D721Med (cell line): ENCODE data around the gene SH3PXD2A.

Source experiments
- DNase-seq: peaks from one replicate; pipeline ENCODE4 v3.0.0; 2011; ENCODE audit warnings: low spot score; ENCODE audit not compliant: insufficient read length
- FAIRE-seq: peaks from 2 replicates; lab custom pipeline; 2011; peaks lifted over from hg19 to GRCh38; lab: Jason Lieb, UNC
- TF ChIP-seq, protein P1 (sequence below): IDR thresholded peaks from 2 replicates; pipeline ENCODE4 v1.5.1; 2012; ENCODE audit warnings: mild to moderate bottlenecking, control low read depth; ENCODE audit not compliant: insufficient read depth; ENCODE audit errors: missing control alignments

The SH3PXD2A gene

DNA sequence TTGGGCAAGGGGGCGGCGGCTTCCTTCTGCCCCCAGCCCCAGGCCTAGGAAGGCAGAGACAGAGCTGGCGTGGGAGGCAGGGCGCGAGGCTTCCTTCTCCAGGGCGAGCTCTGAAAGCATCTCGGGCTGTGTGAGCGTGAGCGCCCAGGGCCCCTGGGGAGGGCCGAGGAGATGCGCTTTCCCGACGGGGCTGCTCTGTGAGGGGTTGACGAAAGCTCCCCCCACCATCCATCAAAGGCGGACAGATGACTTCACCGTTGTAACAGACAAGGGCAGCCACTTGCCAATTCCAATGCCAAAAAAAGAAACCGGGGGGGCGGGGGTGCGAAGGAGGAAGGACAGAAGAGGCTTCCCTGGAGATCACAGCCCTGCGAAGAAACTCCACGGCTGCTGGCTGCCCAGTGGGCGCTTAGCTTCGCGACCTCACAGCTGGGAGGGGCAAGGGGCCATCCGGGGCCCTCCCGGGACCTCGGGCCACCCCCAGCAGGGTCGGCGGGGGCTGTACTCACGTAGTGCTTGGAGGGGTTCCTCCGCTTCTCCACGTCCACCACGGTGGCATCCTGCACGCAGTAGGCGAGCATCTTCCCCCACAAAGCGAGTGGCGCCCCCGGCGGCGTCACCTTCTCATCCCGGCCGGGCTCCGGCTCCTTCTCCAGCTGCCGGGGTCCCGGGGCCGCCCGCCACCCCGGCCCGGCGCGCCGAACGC, 537 bp downstream of the SH3PXD2A start:
- FAIRE-seq = no peak

GRCh38 chr10:103854265-103854685, 1.1 kb downstream of the SH3PXD2A start:
- TF ChIP-seq, protein P1, sequence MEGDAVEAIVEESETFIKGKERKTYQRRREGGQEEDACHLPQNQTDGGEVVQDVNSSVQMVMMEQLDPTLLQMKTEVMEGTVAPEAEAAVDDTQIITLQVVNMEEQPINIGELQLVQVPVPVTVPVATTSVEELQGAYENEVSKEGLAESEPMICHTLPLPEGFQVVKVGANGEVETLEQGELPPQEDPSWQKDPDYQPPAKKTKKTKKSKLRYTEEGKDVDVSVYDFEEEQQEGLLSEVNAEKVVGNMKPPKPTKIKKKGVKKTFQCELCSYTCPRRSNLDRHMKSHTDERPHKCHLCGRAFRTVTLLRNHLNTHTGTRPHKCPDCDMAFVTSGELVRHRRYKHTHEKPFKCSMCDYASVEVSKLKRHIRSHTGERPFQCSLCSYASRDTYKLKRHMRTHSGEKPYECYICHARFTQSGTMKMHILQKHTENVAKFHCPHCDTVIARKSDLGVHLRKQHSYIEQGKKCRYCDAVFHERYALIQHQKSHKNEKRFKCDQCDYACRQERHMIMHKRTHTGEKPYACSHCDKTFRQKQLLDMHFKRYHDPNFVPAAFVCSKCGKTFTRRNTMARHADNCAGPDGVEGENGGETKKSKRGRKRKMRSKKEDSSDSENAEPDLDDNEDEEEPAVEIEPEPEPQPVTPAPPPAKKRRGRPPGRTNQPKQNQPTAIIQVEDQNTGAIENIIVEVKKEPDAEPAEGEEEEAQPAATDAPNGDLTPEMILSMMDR = no peak
- no peak for DNase-seq
- no peak for FAIRE-seq

More for the DNA sequence above, 537 bp downstream of the SH3PXD2A start:
- no peak for DNase-seq
- TF ChIP-seq, protein P1 = no peak

GRCh38 chr10:103853428-103854264, 1.7 kb downstream of the SH3PXD2A start:
- TF ChIP-seq, protein P1 = no peak
- FAIRE-seq (no peak), DNase-seq (no peak)

DNA sequence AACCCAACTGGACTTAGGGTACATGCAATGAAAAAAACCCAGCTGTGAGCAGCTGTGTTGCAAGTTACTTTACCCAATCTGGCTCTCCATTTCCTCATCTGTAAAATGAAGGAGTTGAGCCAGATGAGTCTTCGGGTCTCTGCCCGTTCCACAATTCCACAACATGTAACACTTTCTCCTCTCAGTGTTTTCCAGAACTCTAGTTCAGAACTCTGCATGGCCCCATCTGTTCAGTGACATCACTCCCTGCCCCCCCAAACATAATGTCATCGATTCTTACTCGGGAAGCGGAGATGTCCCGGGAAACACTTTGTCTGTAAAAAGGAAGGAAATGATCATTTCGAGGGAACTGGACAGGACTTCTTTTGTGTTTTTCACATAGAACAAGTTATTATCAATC, 2.5 kb downstream of the SH3PXD2A start:
- TF ChIP-seq, protein P1 = no peak
- FAIRE-seq (no peak), DNase-seq (no peak)

DNA sequence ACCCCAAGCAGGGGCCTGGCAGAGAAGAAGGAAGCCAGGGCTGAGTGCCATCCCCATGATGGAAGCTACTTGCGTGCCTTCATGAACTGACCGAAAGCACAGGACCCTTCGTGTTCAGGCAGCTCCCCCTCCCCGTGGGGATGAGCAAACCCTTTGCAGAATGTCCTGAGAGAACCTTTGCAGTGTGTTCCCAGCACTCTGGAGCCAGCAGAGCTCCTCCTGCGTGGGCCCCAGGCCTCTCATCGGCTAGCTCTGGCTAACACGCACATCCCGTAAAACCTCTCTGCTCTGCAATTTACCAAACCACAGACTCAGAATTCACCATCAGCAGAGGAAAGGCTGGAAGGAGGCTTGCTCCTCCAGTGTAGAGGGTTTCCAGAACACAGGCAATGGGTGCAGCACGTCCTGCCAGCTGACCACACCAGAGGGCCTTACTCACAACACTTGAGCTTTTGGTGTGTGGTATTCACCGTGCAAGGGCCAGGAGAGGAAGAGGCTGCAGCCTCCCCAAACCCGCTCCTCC, 3.1 kb downstream of the SH3PXD2A start:
- DNase-seq (no peak), FAIRE-seq (no peak)
- TF ChIP-seq, protein P1 = no peak

GRCh38 chr10:103851261-103851660, 4.1 kb downstream of the SH3PXD2A start:
- FAIRE-seq (no peak), DNase-seq (no peak)
- TF ChIP-seq, protein P1 = no peak

- no peak for FAIRE-seq
- no peak for DNase-seq
- TF ChIP-seq, protein P1 = no peak
Observed at GRCh38 chr10:103850572-103850895, 4.8 kb downstream of the SH3PXD2A start.
